HCT116 (cell line): ENCODE data around the gene TMEM123. TPM values are rescaled to one million over a fixed set of nuclear protein-coding genes. Genes with fewer than 3 reads are reported as not detected.
"Not testable (repeated sequence)": the region's sequence is repeated elsewhere in the genome, so short reads cannot be mapped to it uniquely, and the experiment has no call there.

Source experiments
- ATAC-seq: fragments of 200-7000 bp; cut with Tn5 transposase; 2 replicates; pipeline ENCODE4 v1.9.1; 2020; ENCODE audit warnings: mild to moderate bottlenecking, moderate library complexity
- BruUV-seq: library from RNA; stranded (reverse); fragments of 400-500 nt; replicated peaks from 2 replicates; lab custom pipeline; 2021; lab: Mats Ljungman, UMichigan
- CTCF ChIA-PET: fragments of 300-600 bp; sonication (Branson Sonifier 250); formaldehyde crosslinking; loops from one replicate; lab custom pipeline; 2021; ENCODE audit warnings: antibody characterized with exemption; lab: Charles Lee
- POLR2A ChIA-PET: fragments of 300-600, 350-600 bp; sonication (Branson Sonifier 250); formaldehyde crosslinking; loops from one replicate; lab custom pipeline; 2021; ENCODE audit warnings: antibody characterized with exemption; lab: Charles Lee
- RAD21 ChIA-PET, 2 experiments: fragments of 300-600 bp; sonication (Branson Sonifier 250); formaldehyde crosslinking; loops; one replicate each; lab custom pipeline; 2023; ENCODE audit warnings: low total read pairs in 2 of 2; ENCODE audit not compliant: uncharacterized antibody in 2 of 2, unreplicated experiment in 2 of 2, low non-redundant PET in 1 of 2; lab: Charles Lee
- DNase-seq: peaks from one replicate; pipeline ENCODE4 v3.0.0-alpha.2; 2010; ENCODE audit warnings: low read depth, low spot score
- H2AFZ ChIP-seq: fragments of 200-600 bp; shearing (Covaris generic), sonication (generic); 2 replicates; pipeline ENCODE4 v1.6.1; 2017; ENCODE audit warnings: low read depth, mixed run types, mixed read lengths, antibody characterized with exemption, low read length; ENCODE audit not compliant: poor library complexity, severe bottlenecking
- H3K27ac ChIP-seq: 2 replicates; pipeline ENCODE4 v1.5.1; 2012; ENCODE audit warnings: low read depth, low read length
- H3K27me3 ChIP-seq: fragments of 200-600 bp; sonication (generic); 2 replicates; pipeline ENCODE4 v1.6.1; 2016; ENCODE audit warnings: mixed run types, low read length, mixed read lengths; ENCODE audit not compliant: insufficient read depth
- H3K36me3 ChIP-seq, 2 experiments: fragments of 200-500 bp in 1 of 2; fragments of 200-600 bp in 1 of 2; sonication (Bioruptor generic) in 1 of 2; sonication (generic) in 1 of 2; 2 replicates each; pipeline versions ENCODE4 v1.5.1 to v1.6.1; 2014 to 2016; ENCODE audit warnings: low read length in 2 of 2, inconsistent platforms in 1 of 2, mixed read lengths in 1 of 2, mixed run types in 1 of 2; ENCODE audit not compliant: insufficient read depth in 2 of 2, control insufficient read depth in 1 of 2
- H3K4me1 ChIP-seq, 2 experiments: fragments of 200-600 bp in 1 of 2; sonication (generic) in 1 of 2; 2 replicates each; pipeline versions ENCODE4 v1.5.1 to v1.6.1; 2012 to 2017; ENCODE audit warnings: low read length in 2 of 2, inconsistent platforms in 1 of 2, mild to moderate bottlenecking in 1 of 2, mixed read lengths in 1 of 2, mixed run types in 1 of 2, moderate library complexity in 1 of 2; ENCODE audit not compliant: insufficient read depth in 2 of 2, control insufficient read depth in 1 of 2
- H3K4me2 ChIP-seq: fragments of 200-600 bp; sonication (generic); 2 replicates; pipeline ENCODE4 v1.6.1; 2017; ENCODE audit warnings: mixed run types, low read length, mixed read lengths
- H3K4me3 ChIP-seq, 2 experiments: fragments of 200-600 bp in 1 of 2; sonication (generic) in 1 of 2; replicated peaks in 1 of 2; 2 replicates each; pipeline ENCODE4 v1.5.1; 2011 to 2016; ENCODE audit warnings: low read length in 2 of 2, control low read depth in 1 of 2, low read depth in 1 of 2, mild to moderate bottlenecking in 1 of 2, mixed read lengths in 1 of 2, mixed run types in 1 of 2
- H3K79me2 ChIP-seq: fragments of 200-600 bp; sonication (generic); 2 replicates; pipeline ENCODE4 v1.6.1; 2017; ENCODE audit warnings: mild to moderate bottlenecking, mixed run types, low read length, moderate library complexity, mixed read lengths; ENCODE audit not compliant: insufficient read depth
- H3K9ac ChIP-seq: fragments of 200-600 bp; sonication (generic); 2 replicates; pipeline ENCODE4 v1.6.1; 2016; ENCODE audit warnings: low read length, mixed read lengths
- H3K9me2 ChIP-seq: fragments of 200-600 bp; sonication (generic), shearing (Covaris generic); 2 replicates; pipeline ENCODE4 v1.6.1; 2017; ENCODE audit warnings: mixed run types, mild to moderate bottlenecking, moderate library complexity; ENCODE audit not compliant: insufficient read depth
- H3K9me3 ChIP-seq, 2 experiments: fragments of 200-500 bp in 1 of 2; fragments of 200-600 bp in 1 of 2; sonication (Bioruptor generic) in 1 of 2; sonication (generic) in 1 of 2; 2 replicates each; pipeline ENCODE4 v1.6.1; 2014 to 2017; ENCODE audit warnings: low read length in 2 of 2, mixed read lengths in 2 of 2, inconsistent platforms in 1 of 2, low read depth in 1 of 2, mild to moderate bottlenecking in 1 of 2, mixed run types in 1 of 2, moderate library complexity in 1 of 2; ENCODE audit not compliant: control insufficient read depth in 1 of 2, insufficient read depth in 1 of 2
- H4K20me1 ChIP-seq: fragments of 200-600 bp; sonication (generic), shearing (Covaris generic); 2 replicates; pipeline ENCODE4 v1.6.1; 2017; ENCODE audit warnings: mixed run types, mild to moderate bottlenecking, moderate library complexity; ENCODE audit not compliant: insufficient read depth
- ATF3 ChIP-seq: IDR thresholded peaks from 2 replicates; pipeline ENCODE4 v1.6.1; 2012
- CBX3 ChIP-seq: IDR thresholded peaks from 2 replicates; pipeline ENCODE4 v1.6.1; 2012; ENCODE audit warnings: low read depth
- CEBPB ChIP-seq: IDR thresholded peaks from 2 replicates; pipeline ENCODE4 v1.6.1; 2012; ENCODE audit warnings: low read depth
- EGR1 ChIP-seq: IDR thresholded peaks from 2 replicates; pipeline ENCODE4 v1.6.1; 2012; ENCODE audit warnings: low read depth
- ELF1 ChIP-seq: IDR thresholded peaks from 2 replicates; pipeline ENCODE4 v1.6.1; 2012; ENCODE audit warnings: low read depth, borderline replicate concordance
- EZH2 ChIP-seq: fragments of 200-600 bp; sonication (generic); IDR thresholded peaks from 2 replicates; pipeline ENCODE4 v1.6.1; 2017; ENCODE audit warnings: antibody characterized with exemption, mixed run types
- FOSL1 ChIP-seq: IDR thresholded peaks from 2 replicates; pipeline ENCODE4 v1.6.1; 2012; ENCODE audit warnings: low read depth
- JUND ChIP-seq: IDR thresholded peaks from 2 replicates; pipeline ENCODE4 v1.6.1; 2012
- MAX ChIP-seq: IDR thresholded peaks from 2 replicates; pipeline ENCODE4 v1.6.1; 2012
- POLR2AphosphoS5 ChIP-seq: IDR thresholded peaks from 2 replicates; pipeline ENCODE4 v1.6.1; 2011; ENCODE audit warnings: mild to moderate bottlenecking, low read depth, low read length, moderate library complexity
- RAD21 ChIP-seq: IDR thresholded peaks from 2 replicates; pipeline ENCODE4 v1.6.1; 2012; ENCODE audit warnings: low read depth, mild to moderate bottlenecking
- SP1 ChIP-seq: IDR thresholded peaks from 2 replicates; pipeline ENCODE4 v1.6.1; 2012; ENCODE audit warnings: low read depth
- SRF ChIP-seq: IDR thresholded peaks from 2 replicates; pipeline ENCODE4 v1.6.1; 2012; ENCODE audit warnings: low read depth
- TCF7L2 ChIP-seq: IDR thresholded peaks from 2 replicates; pipeline ENCODE4 v1.7.0; 2011; ENCODE audit warnings: borderline replicate concordance, inconsistent platforms; ENCODE audit not compliant: insufficient read depth, insufficient read length; ENCODE audit errors: extremely low read depth
- YY1 ChIP-seq: IDR thresholded peaks from 2 replicates; pipeline ENCODE4 v1.6.1; 2011; ENCODE audit warnings: low read length, low read depth, moderate library complexity, mild to moderate bottlenecking; ENCODE audit not compliant: insufficient replicate concordance; ENCODE audit errors: extremely low read depth
- ZBTB33 ChIP-seq: IDR thresholded peaks from 2 replicates; pipeline ENCODE4 v1.6.1; 2011; ENCODE audit warnings: mild to moderate bottlenecking, low read length, moderate library complexity; ENCODE audit not compliant: insufficient replicate concordance; ENCODE audit errors: extremely low read depth
- ZNF274 ChIP-seq: fragments of 200-500 bp; sonication (Bioruptor generic); IDR thresholded peaks from 2 replicates; pipeline ENCODE4 v1.6.1; 2014; ENCODE audit warnings: mild to moderate bottlenecking, low read depth, low read length, inconsistent platforms
- intact Hi-C: fragments of 100-400 bp; cut with micrococcal nuclease; formaldehyde crosslinking; loops from 2 replicates; pipeline ENCODE4 v1.10.0; 2022
- total RNA-seq: library from RNA; stranded (reverse); gene quantifications from one replicate; pipeline ENCODE4 v1.2.1, GENCODE V29; 2021; ENCODE audit not compliant: unreplicated experiment

TMEM123 gene
- total RNA-seq, 1 experiment from 2014 or later, result 217 TPM

GRCh38 chr11:102446606-102447005, 6.0 kb downstream of the TMEM123 start:
- peaks cover 87% of the 10 kb centered on the region for H3K79me2 ChIP-seq
- peak; percentile 46; the same call in 1 of the 2 replicates for ATAC-seq
- peaks cover 8 to 32% of the 10 kb centered on the region in 2 experiments; a peak in 2 of 4 replicates for H3K36me3 ChIP-seq
- no TSS peak for BruUV-seq
- no peak overlapping the region for H3K4me3 ChIP-seq
- H3K9me3 ChIP-seq, result no peaks in the 10 kb centered on the region
- no peak overlapping the region for H3K4me2 ChIP-seq
- peaks cover 21% of the 10 kb centered on the region; the same call in 1 of the 2 replicates for H4K20me1 ChIP-seq
- no peaks in the 10 kb centered on the region for H3K27me3 ChIP-seq
- DNase-seq, result no peak
- ChIA-PET CTCF (no interaction called here), POLR2A (no interaction called here), RAD21 (no interaction called here)
- H2AFZ ChIP-seq, result no peak overlapping the region
- H3K9me2 ChIP-seq, result no peaks in the 10 kb centered on the region
- TF ChIP-seq ZBTB33 (no peak), ZNF274 (no peak), MAX (no peak), EGR1 (no peak), CBX3 (no peak), SP1 (no peak), TCF7L2 (no peak), RAD21 (no peak), EZH2 (no peak), ATF3 (no peak), ELF1 (no peak), YY1 (no peak), FOSL1 (no peak), SRF (no peak), POLR2AphosphoS5 (no peak), JUND (no peak), CEBPB (no peak)
- no peak overlapping the region for H3K9ac ChIP-seq
- no peak overlapping the region for H3K27ac ChIP-seq
- intact Hi-C loops, result no loop called here
- H3K4me1 ChIP-seq, result peaks cover 0 to 40% of the 10 kb centered on the region in 2 experiments; a peak in 3 of 4 replicates

- H3K9me2 ChIP-seq, CTCF ChIA-PET, RAD21 ChIA-PET, H3K9me3 ChIP-seq, intact Hi-C loops, POLR2A ChIA-PET, H3K9ac ChIP-seq, ATAC-seq, BruUV-seq, H3K4me3 ChIP-seq, H2AFZ ChIP-seq, DNase-seq, H3K4me2 ChIP-seq, H3K27ac ChIP-seq, H3K27me3 ChIP-seq: not testable (repeated sequence)
- peaks cover 73% of the 10 kb centered on the region for H3K79me2 ChIP-seq
- H3K4me1 ChIP-seq, result peaks cover 0 to 22% of the 10 kb centered on the region in 2 experiments; a peak in 3 of 4 replicates
- H4K20me1 ChIP-seq, result peaks cover 13% of the 10 kb centered on the region; the same call in 1 of the 2 replicates
- peaks cover 8 to 32% of the 10 kb centered on the region in 2 experiments; a peak in 2 of 4 replicates for H3K36me3 ChIP-seq
Measured at GRCh38 chr11:102444693-102445092, 7.9 kb downstream of the TMEM123 start.
